ENCODE measurements around the gene SCGB1C2.

GRCh38 chr17:155576-155975 lies 18.2 kb downstream of the SCGB1C2 start:
- TF ChIP-seq CTCF (conservative IDR thresholded peaks at IDR 0.05; ENCODE audit: low read length): no peak
- TF ChIP-seq EZH2phosphoT487 (IDR thresholded peaks at IDR 0.05; ENCODE audit: borderline replicate concordance): no peak

Measured in Loucy (cell line).